ENCODE data around the gene MTRR. TPM values are rescaled to one million over a fixed set of nuclear protein-coding genes. Genes with fewer than 3 reads are reported as not detected.
"Not testable (repeated sequence)": the region's sequence is repeated elsewhere in the genome, so short reads cannot be mapped to it uniquely, and the experiment has no call there.

Gene MTRR
- polyA plus RNA-seq, 1 experiment = 65.4 TPM

DNA sequence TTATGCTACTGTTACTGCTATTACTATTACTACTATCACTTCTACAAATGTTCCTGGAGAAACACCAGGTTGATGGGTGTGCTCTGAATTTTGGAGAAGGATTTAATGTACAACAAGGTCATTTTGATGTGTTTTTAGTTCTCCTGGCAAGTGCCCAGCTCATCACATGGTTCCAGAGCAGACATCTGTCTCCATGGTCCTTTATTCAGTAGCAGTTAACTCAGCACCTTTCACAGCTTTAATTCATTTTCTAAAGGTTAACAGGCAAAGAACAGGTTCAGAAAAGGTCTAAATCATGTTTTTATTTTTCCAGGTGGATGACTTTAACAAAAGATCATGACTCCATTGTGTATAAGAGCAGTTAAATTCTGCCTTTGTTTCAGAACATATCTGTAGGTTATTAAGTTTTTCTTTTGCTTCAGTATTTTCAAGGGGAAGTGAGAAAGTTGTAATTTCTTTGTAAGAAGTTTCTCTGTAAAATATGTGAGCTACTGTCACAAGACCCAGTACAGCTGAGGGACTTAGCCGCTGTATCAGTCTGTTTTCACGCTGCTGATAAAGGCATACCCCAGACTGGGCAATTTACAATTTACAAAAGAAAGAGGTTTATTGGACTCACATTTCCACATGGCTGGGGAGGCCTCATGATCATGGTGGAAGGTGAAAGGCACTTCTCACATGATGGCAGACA is 41.9 kb downstream of the MTRR start:
- H3K4me3 ChIP-seq (ENCODE audit: low read depth, low read length) = no peak overlapping the region
- CTCF ChIA-PET = interaction anchor here (1.4 to 2.6 kb wide), 2 partner anchors 11 to 16 kb away, joined by 6 to 9 read pairs; no protein-coding TSS in a partner anchor
- H3K27me3 ChIP-seq (ENCODE audit: control insufficient read depth, insufficient read depth, low read length) = no peaks in the 10 kb centered on the region
- DNase-seq (ENCODE audit: low read depth) = no peak
- H3K36me3 ChIP-seq (ENCODE audit: control insufficient read depth, insufficient read depth, low read length) = no peaks in the 10 kb centered on the region
- POLR2A ChIA-PET = no interaction called here
- TF ChIP-seq, protein P1, sequence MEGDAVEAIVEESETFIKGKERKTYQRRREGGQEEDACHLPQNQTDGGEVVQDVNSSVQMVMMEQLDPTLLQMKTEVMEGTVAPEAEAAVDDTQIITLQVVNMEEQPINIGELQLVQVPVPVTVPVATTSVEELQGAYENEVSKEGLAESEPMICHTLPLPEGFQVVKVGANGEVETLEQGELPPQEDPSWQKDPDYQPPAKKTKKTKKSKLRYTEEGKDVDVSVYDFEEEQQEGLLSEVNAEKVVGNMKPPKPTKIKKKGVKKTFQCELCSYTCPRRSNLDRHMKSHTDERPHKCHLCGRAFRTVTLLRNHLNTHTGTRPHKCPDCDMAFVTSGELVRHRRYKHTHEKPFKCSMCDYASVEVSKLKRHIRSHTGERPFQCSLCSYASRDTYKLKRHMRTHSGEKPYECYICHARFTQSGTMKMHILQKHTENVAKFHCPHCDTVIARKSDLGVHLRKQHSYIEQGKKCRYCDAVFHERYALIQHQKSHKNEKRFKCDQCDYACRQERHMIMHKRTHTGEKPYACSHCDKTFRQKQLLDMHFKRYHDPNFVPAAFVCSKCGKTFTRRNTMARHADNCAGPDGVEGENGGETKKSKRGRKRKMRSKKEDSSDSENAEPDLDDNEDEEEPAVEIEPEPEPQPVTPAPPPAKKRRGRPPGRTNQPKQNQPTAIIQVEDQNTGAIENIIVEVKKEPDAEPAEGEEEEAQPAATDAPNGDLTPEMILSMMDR (IDR thresholded peaks at IDR 0.05; ENCODE audit: insufficient read depth, low read depth, low read length) = no peak

DNA sequence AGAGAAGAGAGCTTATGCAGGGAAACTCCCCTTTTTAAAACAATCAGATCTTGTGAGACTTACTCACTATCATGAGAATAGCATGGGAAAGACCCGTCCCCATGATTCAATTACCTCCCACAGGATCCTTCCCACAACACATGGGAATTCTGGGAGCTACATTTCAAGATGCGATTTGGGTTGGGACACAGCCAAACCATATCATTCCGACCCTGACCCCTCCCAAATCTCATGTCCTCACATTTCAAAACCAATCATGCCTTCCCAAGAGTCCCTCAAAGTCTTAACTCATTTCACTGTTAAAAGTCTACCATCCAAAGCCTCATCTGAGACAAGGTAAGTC is 42.5 kb downstream of the MTRR start:
- H3K36me3 ChIP-seq (ENCODE audit: control insufficient read depth, insufficient read depth, low read length); POLR2A ChIA-PET; H3K27me3 ChIP-seq (ENCODE audit: control insufficient read depth, insufficient read depth, low read length); H3K4me3 ChIP-seq (ENCODE audit: low read depth, low read length); DNase-seq (ENCODE audit: low read depth): not testable (repeated sequence)
- CTCF ChIA-PET = interaction anchor here (1.4 to 2.6 kb wide), 2 partner anchors 11 to 16 kb away, joined by 6 to 9 read pairs; no protein-coding TSS in a partner anchor

DNA sequence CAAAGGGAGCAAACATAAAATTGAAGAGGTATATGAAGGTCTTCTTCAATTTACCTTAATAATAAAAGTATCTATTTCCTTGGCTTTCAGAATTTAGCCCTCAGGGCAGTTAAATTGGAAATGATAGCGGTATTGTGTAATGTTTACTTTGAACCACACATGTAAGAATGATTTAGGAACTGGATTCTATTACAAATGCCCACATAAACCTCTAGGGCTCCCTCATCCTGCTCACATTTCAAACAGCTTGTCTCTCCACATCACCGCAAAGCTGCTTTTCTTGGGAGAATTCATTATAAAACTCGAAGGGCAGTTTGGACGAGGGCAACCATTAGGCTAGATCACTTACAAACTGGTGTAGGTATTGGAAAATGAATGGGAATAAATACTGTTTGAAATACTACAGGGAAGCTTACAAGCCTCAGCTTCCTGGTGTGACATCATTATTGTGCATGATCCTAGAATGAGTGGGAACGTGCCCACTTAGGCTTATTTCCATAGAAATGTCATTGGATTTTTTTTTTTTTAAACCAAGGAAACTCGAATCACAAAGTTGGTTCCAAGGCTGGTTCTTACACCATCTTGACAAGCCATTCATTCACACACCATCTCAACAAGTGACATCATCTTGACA is 47.3 kb downstream of the MTRR start:
- no peak for DNase-seq (ENCODE audit: low read depth)
- TF ChIP-seq, protein P1 (IDR thresholded peaks at IDR 0.05; ENCODE audit: insufficient read depth, low read depth, low read length) = 0 out of 2 replicates have a peak, but pooled peaks have one; percentile 2
- ChIA-PET CTCF (interaction anchor here (1.0 to 3.5 kb wide), 4 partner anchors 10 to 30 kb away, joined by 3 to 16 read pairs (median 4); no protein-coding TSS in a partner anchor), POLR2A (no interaction called here)
- Histone ChIP-seq H3K36me3 (ENCODE audit: control insufficient read depth, insufficient read depth, low read length) (no peaks in the 10 kb centered on the region), H3K4me3 (ENCODE audit: low read depth, low read length) (no peak overlapping the region), H3K27me3 (ENCODE audit: control insufficient read depth, insufficient read depth, low read length) (no peaks in the 10 kb centered on the region)

DNA sequence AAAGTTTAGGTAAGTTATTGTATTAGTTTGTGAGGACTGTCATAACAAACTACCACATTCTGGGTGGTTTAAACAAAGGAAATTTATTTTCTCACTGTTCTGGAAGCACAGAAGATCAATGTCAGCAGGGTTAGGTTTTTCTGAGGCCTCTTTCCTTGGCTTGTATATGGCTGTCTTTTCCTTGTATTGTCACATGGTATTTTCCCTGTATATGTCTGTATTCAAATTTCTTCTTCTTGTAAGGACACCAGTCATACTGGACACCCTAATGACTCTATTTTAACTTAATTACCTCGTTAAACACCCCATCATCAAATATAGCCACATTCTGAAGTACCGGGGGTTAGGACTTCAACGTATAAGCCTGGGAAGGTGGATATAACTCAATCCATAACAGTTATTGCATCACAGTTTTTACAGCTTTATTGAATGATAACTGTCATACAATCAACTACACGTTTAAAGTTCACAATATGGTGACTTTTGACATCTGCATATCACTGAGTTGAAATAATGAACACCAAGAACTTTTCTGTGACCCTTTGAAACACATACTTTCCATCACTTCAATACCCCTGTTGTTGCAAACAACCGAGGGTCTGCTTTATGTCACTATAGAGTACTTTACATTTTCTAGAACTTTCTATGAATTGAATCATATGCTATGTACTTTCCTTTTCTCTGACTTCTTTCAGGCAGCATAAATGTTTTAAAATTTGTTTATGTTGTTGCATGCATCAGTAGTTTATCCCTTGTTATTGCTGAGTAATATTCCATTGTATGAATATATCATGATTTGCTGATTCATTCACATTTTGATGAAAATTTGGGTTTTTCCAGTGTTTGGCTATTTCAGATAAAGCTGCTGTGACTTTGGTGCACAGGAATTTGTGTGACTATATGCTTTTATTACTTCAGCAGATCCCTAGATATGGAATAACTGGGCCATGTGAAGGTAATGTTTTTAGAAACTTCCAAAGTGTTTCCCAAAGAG is 48.5 kb downstream of the MTRR start:
- DNase-seq (ENCODE audit: low read depth) = no peak
- POLR2A ChIA-PET = no interaction called here
- Histone ChIP-seq H3K27me3 (ENCODE audit: control insufficient read depth, insufficient read depth, low read length) (no peaks in the 10 kb centered on the region), H3K4me3 (ENCODE audit: low read depth, low read length) (no peak overlapping the region), H3K36me3 (ENCODE audit: control insufficient read depth, insufficient read depth, low read length) (no peaks in the 10 kb centered on the region)
- CTCF ChIA-PET = interaction anchor here (1.0 kb wide), 1 partner anchor 11 kb away, joined by 3 read pairs; no protein-coding TSS in a partner anchor
- TF ChIP-seq, protein P1 (IDR thresholded peaks at IDR 0.05; ENCODE audit: insufficient read depth, low read depth, low read length) = no peak

DNA sequence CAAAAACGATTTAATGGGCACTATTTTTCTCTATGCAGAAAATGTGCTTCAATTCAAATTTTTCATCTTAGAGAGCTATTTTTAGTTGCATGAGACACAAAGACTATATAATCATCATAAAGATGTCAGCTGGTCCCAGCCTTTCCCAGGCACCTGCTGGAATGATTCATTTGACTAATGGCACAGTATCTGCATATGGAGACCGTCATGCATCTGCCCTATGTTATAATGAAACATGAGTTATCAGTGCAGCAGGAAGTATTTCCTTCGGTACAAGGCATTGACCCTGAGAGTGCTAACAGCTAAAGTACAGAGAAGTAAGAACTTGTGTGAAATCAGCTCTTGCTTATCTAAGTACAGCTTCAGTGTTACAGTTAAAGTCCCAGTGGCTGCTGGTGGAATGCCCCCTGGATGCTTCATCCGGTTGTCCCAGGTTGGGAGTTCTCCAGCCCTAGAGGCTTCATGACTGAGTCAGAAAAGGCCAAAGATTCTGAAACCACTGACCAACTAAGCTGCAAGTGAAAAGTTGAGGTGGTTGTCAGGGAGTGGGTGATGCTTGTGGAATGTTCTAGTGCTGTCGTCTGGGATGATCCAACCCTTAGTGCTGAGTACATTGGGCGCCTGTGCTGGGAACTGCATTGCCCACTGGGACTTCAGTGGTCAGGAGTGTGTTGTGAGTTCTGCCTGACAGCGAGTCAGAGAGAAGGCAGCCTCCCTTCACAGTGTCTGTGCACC is 57.2 kb downstream of the MTRR start:
- ChIA-PET CTCF (interaction anchor here (0.7 to 2.9 kb wide), 6 partner anchors 10 to 828 kb away, joined by 3 to 10 read pairs (median 4); partner anchors contain the start of genes FASTKD3 and MTRR), POLR2A (no interaction called here)
- DNase-seq (ENCODE audit: low read depth) = peak; percentile 70
- no peaks in the 10 kb centered on the region for H3K27me3 ChIP-seq (ENCODE audit: control insufficient read depth, insufficient read depth, low read length)
- TF ChIP-seq, protein P1 (IDR thresholded peaks at IDR 0.05; ENCODE audit: insufficient read depth, low read depth, low read length) = no peak
- H3K4me3 ChIP-seq (ENCODE audit: low read depth, low read length) = no peak overlapping the region
- no peaks in the 10 kb centered on the region for H3K36me3 ChIP-seq (ENCODE audit: control insufficient read depth, insufficient read depth, low read length)

All from BJ (cell line).